HepG2 (cell line): ENCODE measurements around the gene MTHFD1L. TPM values are rescaled to one million over a fixed set of nuclear protein-coding genes. Genes with fewer than 3 reads are reported as not detected.
A peak's percentile ranks its signal among the peaks of the same experiment; 100 is the strongest.

Experiments
- ARNT2 ChIP-seq: sonication (generic); formaldehyde crosslinking; IDR thresholded peaks from 2 replicates; pipeline ENCODE4 v1.8.0; 2022; ENCODE audit warnings: mild to moderate bottlenecking, low read depth, missing genetic modification reagents, moderate library complexity
- KDM3A ChIP-seq: IDR thresholded peaks from 2 replicates; pipeline ENCODE4 v1.6.1; 2018; ENCODE audit warnings: low read depth, missing compliant biosample characterization
- MAFG ChIP-seq: sonication (generic); formaldehyde crosslinking; IDR thresholded peaks from 2 replicates; pipeline ENCODE4 v1.5.1; 2020; ENCODE audit warnings: mild to moderate bottlenecking, missing genetic modification reagents
- MXI1 ChIP-seq: IDR thresholded peaks from 3 replicates; pipeline ENCODE4 v1.6.1; 2012; ENCODE audit warnings: low read depth, low read length, inconsistent platforms, borderline replicate concordance
- MZF1 ChIP-seq: sonication (generic); formaldehyde crosslinking; IDR thresholded peaks from 2 replicates; pipeline ENCODE4 v1.8.1; 2023; ENCODE audit warnings: mild to moderate bottlenecking, missing genetic modification reagents, borderline replicate concordance
- ONECUT2 ChIP-seq: sonication (generic); formaldehyde crosslinking; IDR thresholded peaks from 2 replicates; pipeline ENCODE4 v1.4.0; 2020; ENCODE audit warnings: missing genetic modification reagents
- ZNF225 ChIP-seq: sonication (generic); formaldehyde crosslinking; IDR thresholded peaks from 2 replicates; pipeline ENCODE4 v1.4.0; 2020; ENCODE audit warnings: mild to moderate bottlenecking, missing genetic modification reagents
- ZNF510 ChIP-seq: sonication (generic); formaldehyde crosslinking; IDR thresholded peaks from 2 replicates; pipeline ENCODE4 v1.4.0; 2020; ENCODE audit warnings: low read depth, mild to moderate bottlenecking, missing genetic modification reagents
- ZNF883 ChIP-seq: sonication (generic); formaldehyde crosslinking; IDR thresholded peaks from 2 replicates; pipeline ENCODE4 v1.5.1; 2020; ENCODE audit warnings: mild to moderate bottlenecking, missing genetic modification reagents; ENCODE audit errors: not compliant biosample characterization
- polyA plus RNA-seq, 8 experiments: library from polyadenylated mRNA; depleted of rRNA in 3 of 8; stranded (reverse) in 7 of 8; unstranded in 1 of 8; fragments of >200 nt; fragmentation: Illumina TruSeq in 4 of 8; extraction: Trizol in 4 of 8; gene quantifications; 2 replicates each; pipeline versions ENCODE4 v1.2.1 to v1.2.3, GENCODE V29; 2011 to 2016; ENCODE audit warnings: low read depth in 4 of 8, missing spikeins in 1 of 8, mixed read lengths in 1 of 8; ENCODE audit not compliant: insufficient read depth in 1 of 8
- total RNA-seq, 5 experiments: library from RNA; depleted of rRNA; stranded (reverse); fragments of >200 nt; fragmentation: Illumina TruSeq; extraction: Trizol; gene quantifications; 2 replicates each; pipeline ENCODE4 v1.2.3, GENCODE V29; 2016; ENCODE audit warnings: low read depth in 1 of 5
- TF ChIP-seq, protein P1 (sequence below): sonication (generic); formaldehyde crosslinking; conservative IDR thresholded peaks from 2 replicates; pipeline ENCODE4 v1.8.1; 2023; ENCODE audit warnings: missing genetic modification reagents
- TF ChIP-seq, protein P2 (sequence below): sonication (generic); formaldehyde crosslinking; IDR thresholded peaks from 2 replicates; pipeline ENCODE4 v1.4.0; 2020; ENCODE audit warnings: mild to moderate bottlenecking, missing genetic modification reagents
- TF ChIP-seq, protein P3 (sequence below): sonication (generic); formaldehyde crosslinking; IDR thresholded peaks from 2 replicates; pipeline ENCODE4 v1.4.0; 2020; ENCODE audit warnings: missing genetic modification reagents
- TF ChIP-seq, protein P4 (sequence below): sonication (generic); formaldehyde crosslinking; IDR thresholded peaks from 2 replicates; pipeline ENCODE4 v1.5.0; 2020; ENCODE audit warnings: mild to moderate bottlenecking, missing genetic modification reagents, borderline replicate concordance

The MTHFD1L gene
- total and polyA plus RNA-seq, 2 of the 13 experiments (the other 11 are each of a cell fraction or from before 2014, with no cell fraction given) = 24.0 to 39.6 TPM

DNA sequence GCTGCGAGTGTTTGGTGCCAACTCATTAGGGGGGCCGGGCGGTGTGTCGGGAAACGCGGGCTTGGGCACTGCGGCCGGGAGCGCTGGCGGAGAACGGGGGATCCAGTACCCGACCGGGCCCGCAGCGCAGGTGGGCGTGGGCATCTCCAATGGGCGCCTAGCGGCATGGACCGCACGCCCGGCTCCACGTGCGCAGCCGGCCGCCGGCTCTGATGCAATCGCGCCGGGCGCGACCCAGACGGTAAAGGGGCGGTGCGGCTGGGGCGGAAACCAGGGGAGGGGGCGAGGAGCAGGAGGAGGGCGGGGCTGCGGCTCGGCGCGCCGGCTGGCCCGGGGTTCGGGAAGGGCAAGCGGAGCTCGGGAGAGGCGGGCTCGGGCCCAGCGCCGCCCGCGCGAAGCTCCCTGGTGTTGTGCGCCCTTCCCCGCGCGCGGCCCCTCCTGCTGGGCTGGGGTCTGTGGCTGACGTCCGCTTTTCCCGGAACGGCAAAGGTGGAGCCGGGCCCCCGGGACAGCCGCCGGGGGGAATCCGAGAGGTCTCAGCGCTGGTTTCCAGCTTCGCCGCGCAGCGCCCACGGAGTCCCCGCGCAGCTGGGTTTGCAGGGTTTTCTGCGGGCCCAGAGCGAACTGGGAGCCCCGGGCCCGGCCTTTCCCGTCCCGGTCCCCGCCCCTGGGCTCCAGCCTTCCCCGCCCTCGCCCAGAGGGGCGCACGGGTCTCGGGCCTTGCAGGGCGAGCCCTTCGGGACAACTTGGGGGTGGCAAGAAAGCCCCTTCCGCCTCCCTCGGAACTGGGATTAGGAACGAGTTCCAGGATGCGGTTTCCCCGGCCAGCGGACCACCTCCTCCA is 867 bp downstream of the MTHFD1L start (continued):
- TF ChIP-seq, protein P1, sequence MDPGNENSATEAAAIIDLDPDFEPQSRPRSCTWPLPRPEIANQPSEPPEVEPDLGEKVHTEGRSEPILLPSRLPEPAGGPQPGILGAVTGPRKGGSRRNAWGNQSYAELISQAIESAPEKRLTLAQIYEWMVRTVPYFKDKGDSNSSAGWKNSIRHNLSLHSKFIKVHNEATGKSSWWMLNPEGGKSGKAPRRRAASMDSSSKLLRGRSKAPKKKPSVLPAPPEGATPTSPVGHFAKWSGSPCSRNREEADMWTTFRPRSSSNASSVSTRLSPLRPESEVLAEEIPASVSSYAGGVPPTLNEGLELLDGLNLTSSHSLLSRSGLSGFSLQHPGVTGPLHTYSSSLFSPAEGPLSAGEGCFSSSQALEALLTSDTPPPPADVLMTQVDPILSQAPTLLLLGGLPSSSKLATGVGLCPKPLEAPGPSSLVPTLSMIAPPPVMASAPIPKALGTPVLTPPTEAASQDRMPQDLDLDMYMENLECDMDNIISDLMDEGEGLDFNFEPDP (CRISPR knock-in tag) = no peak
- TF ChIP-seq ZNF510 (CRISPR knock-in tag) (0 out of 2 replicates have a peak, but pooled peaks have one; percentile 46), ONECUT2 (CRISPR knock-in tag) (no peak), ZNF883 (CRISPR knock-in tag) (peak; percentile 95), MZF1 (CRISPR knock-in tag) (no peak), ZNF225 (CRISPR knock-in tag) (peak; percentile 82; the same call in 1 of the 2 replicates), MXI1 (peak; percentile 100), MAFG (CRISPR knock-in tag) (peak; percentile 52; the same call in 1 of the 2 replicates), ARNT2 (peak; percentile 98), KDM3A (CRISPR knock-in tag) (peak; percentile 92)
- TF ChIP-seq, protein P2, sequence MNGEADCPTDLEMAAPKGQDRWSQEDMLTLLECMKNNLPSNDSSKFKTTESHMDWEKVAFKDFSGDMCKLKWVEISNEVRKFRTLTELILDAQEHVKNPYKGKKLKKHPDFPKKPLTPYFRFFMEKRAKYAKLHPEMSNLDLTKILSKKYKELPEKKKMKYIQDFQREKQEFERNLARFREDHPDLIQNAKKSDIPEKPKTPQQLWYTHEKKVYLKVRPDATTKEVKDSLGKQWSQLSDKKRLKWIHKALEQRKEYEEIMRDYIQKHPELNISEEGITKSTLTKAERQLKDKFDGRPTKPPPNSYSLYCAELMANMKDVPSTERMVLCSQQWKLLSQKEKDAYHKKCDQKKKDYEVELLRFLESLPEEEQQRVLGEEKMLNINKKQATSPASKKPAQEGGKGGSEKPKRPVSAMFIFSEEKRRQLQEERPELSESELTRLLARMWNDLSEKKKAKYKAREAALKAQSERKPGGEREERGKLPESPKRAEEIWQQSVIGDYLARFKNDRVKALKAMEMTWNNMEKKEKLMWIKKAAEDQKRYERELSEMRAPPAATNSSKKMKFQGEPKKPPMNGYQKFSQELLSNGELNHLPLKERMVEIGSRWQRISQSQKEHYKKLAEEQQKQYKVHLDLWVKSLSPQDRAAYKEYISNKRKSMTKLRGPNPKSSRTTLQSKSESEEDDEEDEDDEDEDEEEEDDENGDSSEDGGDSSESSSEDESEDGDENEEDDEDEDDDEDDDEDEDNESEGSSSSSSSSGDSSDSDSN (CRISPR knock-in tag) = peak; percentile 89
- TF ChIP-seq, protein P3, sequence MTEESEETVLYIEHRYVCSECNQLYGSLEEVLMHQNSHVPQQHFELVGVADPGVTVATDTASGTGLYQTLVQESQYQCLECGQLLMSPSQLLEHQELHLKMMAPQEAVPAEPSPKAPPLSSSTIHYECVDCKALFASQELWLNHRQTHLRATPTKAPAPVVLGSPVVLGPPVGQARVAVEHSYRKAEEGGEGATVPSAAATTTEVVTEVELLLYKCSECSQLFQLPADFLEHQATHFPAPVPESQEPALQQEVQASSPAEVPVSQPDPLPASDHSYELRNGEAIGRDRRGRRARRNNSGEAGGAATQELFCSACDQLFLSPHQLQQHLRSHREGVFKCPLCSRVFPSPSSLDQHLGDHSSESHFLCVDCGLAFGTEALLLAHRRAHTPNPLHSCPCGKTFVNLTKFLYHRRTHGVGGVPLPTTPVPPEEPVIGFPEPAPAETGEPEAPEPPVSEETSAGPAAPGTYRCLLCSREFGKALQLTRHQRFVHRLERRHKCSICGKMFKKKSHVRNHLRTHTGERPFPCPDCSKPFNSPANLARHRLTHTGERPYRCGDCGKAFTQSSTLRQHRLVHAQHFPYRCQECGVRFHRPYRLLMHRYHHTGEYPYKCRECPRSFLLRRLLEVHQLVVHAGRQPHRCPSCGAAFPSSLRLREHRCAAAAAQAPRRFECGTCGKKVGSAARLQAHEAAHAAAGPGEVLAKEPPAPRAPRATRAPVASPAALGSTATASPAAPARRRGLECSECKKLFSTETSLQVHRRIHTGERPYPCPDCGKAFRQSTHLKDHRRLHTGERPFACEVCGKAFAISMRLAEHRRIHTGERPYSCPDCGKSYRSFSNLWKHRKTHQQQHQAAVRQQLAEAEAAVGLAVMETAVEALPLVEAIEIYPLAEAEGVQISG (CRISPR knock-in tag) = peak; percentile 79; the same call in 1 of the 2 replicates
- TF ChIP-seq, protein P4, sequence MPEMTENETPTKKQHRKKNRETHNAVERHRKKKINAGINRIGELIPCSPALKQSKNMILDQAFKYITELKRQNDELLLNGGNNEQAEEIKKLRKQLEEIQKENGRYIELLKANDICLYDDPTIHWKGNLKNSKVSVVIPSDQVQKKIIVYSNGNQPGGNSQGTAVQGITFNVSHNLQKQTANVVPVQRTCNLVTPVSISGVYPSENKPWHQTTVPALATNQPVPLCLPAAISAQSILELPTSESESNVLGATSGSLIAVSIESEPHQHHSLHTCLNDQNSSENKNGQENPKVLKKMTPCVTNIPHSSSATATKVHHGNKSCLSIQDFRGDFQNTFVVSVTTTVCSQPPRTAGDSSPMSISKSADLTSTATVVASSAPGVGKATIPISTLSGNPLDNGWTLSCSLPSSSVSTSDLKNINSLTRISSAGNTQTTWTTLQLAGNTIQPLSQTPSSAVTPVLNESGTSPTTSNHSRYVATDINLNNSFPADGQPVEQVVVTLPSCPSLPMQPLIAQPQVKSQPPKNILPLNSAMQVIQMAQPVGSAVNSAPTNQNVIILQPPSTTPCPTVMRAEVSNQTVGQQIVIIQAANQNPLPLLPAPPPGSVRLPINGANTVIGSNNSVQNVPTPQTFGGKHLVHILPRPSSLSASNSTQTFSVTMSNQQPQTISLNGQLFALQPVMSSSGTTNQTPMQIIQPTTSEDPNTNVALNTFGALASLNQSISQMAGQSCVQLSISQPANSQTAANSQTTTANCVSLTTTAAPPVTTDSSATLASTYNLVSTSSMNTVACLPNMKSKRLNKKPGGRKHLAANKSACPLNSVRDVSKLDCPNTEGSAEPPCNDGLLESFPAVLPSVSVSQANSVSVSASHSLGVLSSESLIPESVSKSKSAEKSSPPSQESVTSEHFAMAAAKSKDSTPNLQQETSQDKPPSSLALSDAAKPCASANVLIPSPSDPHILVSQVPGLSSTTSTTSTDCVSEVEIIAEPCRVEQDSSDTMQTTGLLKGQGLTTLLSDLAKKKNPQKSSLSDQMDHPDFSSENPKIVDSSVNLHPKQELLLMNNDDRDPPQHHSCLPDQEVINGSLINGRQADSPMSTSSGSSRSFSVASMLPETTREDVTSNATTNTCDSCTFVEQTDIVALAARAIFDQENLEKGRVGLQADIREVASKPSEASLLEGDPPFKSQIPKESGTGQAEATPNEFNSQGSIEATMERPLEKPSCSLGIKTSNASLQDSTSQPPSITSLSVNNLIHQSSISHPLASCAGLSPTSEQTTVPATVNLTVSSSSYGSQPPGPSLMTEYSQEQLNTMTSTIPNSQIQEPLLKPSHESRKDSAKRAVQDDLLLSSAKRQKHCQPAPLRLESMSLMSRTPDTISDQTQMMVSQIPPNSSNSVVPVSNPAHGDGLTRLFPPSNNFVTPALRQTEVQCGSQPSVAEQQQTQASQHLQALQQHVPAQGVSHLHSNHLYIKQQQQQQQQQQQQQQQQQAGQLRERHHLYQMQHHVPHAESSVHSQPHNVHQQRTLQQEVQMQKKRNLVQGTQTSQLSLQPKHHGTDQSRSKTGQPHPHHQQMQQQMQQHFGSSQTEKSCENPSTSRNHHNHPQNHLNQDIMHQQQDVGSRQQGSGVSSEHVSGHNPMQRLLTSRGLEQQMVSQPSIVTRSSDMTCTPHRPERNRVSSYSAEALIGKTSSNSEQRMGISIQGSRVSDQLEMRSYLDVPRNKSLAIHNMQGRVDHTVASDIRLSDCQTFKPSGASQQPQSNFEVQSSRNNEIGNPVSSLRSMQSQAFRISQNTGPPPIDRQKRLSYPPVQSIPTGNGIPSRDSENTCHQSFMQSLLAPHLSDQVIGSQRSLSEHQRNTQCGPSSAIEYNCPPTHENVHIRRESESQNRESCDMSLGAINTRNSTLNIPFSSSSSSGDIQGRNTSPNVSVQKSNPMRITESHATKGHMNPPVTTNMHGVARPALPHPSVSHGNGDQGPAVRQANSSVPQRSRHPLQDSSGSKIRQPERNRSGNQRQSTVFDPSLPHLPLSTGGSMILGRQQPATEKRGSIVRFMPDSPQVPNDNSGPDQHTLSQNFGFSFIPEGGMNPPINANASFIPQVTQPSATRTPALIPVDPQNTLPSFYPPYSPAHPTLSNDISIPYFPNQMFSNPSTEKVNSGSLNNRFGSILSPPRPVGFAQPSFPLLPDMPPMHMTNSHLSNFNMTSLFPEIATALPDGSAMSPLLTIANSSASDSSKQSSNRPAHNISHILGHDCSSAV (CRISPR knock-in tag) = peak; percentile 65; the same call in 1 of the 2 replicates
